ES-I3 (cell line): ENCODE data around the gene LDLRAD4.
A peak's percentile ranks its signal among the peaks of the same experiment; 100 is the strongest.

Source experiments
- H3K36me3 ChIP-seq: 2 replicates; pipeline ENCODE4 v1.6.1; 2013; ENCODE audit warnings: mild to moderate bottlenecking, low read length, control low read depth, moderate library complexity; ENCODE audit not compliant: insufficient read depth
- H3K4me1 ChIP-seq: 2 replicates; pipeline ENCODE4 v1.6.1; 2013; ENCODE audit warnings: mild to moderate bottlenecking, control low read depth, low read length; ENCODE audit not compliant: insufficient read depth
- H3K9ac ChIP-seq: 2 replicates; pipeline ENCODE4 v1.6.1; 2013; ENCODE audit warnings: low read depth, mild to moderate bottlenecking, low read length, moderate library complexity
- H3K9me3 ChIP-seq: 2 replicates; pipeline ENCODE4 v1.6.1; 2013; ENCODE audit warnings: mild to moderate bottlenecking, low read length, moderate library complexity; ENCODE audit not compliant: control insufficient read depth, insufficient read depth

LDLRAD4 gene

DNA sequence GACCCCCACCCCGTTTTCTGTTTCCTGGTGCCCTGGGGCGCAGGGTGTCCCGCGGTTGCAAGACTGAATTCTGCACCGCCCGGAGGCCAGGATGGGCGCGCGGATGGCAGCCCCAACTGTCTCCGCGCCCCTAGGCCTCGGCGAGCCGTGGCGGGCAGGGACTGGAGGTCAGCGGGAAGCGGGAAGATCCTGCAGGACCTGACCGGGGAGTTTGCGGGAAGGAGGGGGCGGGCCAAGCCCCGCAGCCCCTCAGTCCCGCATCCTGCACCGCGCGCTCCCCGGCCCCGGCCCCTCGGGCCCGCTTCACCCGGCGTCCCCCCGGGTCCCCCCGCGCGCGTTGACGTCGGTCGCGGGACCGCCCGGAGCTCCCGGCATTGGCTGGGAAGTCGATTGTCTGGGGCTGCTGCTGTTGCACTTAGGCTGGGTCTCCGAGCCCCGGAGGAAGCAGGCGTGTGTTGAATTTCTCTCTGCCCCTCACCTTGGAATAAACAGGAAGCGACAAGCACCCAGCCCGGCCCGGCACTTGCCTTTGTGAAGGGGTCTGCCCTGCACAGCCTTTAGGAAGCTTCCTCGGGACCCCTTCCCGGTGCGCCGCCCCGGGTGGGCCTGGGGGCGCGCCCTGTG is at the start of gene LDLRAD4:
TSS of gene LDLRAD4 (plus strand) at position 393 of the 624 bp plus-strand sequence.
- peak within 1 kb of the TSS; percentile 97 for H3K9ac ChIP-seq
- peaks cover 12% of the 10 kb centered on the region for H3K4me1 ChIP-seq
- no peaks in the 10 kb centered on the region for H3K9me3 ChIP-seq
- no peaks in the 10 kb centered on the region for H3K36me3 ChIP-seq

DNA sequence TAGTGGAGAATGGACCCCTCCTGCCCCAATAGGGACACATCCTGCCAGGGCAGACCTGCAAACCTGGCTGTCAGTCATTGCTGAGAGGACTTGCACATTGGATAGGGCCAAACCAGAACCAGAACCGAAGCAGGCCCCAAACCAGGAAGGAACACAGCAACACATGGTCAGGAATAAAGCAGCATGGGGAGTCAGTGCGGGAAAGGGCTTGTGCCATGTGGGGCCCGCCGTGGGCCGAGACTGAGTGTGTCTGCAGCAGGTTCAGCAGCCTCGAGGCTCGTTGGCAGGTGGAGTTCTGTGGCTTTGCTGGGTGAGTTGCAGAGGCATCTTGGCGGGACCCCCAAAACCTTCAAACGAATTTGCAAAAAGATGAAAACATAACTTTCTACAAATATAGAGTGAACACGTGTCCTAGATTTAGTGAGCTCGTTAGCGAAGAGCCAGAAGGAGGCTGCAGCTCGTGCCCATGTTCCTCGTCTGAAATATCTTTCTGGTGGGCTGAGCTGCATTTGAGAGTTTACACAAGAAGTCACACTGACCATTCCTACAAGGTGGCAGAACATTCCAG is 44.9 kb upstream of the LDLRAD4 start:
- no peaks in the 10 kb centered on the region for H3K4me1 ChIP-seq
- no peak overlapping the region for H3K9ac ChIP-seq
- H3K9me3 ChIP-seq = no peaks in the 10 kb centered on the region
- H3K36me3 ChIP-seq = no peaks in the 10 kb centered on the region

- no peak overlapping the region for H3K9ac ChIP-seq
Measured at GRCh38 chr18:13175266-13175665, 43.3 kb upstream of the LDLRAD4 start.

DNA sequence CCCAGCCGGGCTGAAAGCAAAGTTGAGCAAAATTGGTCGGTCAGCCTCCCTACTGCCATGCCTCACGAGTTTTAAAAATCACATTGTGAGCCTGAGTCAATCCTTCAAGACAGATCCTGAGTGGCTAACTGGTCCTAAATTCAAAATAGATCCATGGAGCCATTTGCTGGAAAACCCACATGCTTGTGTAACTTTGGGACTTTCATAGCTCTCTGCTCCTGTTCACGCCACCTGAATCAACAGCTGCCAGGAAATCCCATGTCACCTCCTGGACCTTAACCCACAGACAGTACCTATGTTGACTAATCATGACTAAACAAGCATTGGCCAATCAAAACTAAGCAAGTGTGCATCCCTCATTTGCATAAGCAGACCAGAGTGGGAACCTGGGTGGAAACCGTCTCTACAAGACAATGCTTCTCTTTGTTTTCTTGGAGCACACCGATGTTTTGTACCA is 42.8 kb upstream of the LDLRAD4 start:
- Histone ChIP-seq H3K36me3 (no peaks in the 10 kb centered on the region), H3K9me3 (no peaks in the 10 kb centered on the region), H3K9ac (no peak overlapping the region), H3K4me1 (no peaks in the 10 kb centered on the region)

More at GRCh38 chr18:13175266-13175665, 43.3 kb upstream of the LDLRAD4 start:
- Histone ChIP-seq H3K4me1 (no peaks in the 10 kb centered on the region), H3K36me3 (no peaks in the 10 kb centered on the region), H3K9me3 (no peaks in the 10 kb centered on the region)

GRCh38 chr18:13176847-13177246 is 41.7 kb upstream of the LDLRAD4 start:
- no peaks in the 10 kb centered on the region for H3K36me3 ChIP-seq
- no peak overlapping the region for H3K9ac ChIP-seq
- H3K4me1 ChIP-seq = no peaks in the 10 kb centered on the region
- H3K9me3 ChIP-seq = no peaks in the 10 kb centered on the region; the same call in 1 of the 2 replicates

- no peaks in the 10 kb centered on the region; the same call in 1 of the 2 replicates for H3K9me3 ChIP-seq
- H3K9ac ChIP-seq = no peak overlapping the region
- no peaks in the 10 kb centered on the region for H3K4me1 ChIP-seq
- no peaks in the 10 kb centered on the region for H3K36me3 ChIP-seq
Measured at GRCh38 chr18:13178197-13178596, 40.4 kb upstream of the LDLRAD4 start.

DNA sequence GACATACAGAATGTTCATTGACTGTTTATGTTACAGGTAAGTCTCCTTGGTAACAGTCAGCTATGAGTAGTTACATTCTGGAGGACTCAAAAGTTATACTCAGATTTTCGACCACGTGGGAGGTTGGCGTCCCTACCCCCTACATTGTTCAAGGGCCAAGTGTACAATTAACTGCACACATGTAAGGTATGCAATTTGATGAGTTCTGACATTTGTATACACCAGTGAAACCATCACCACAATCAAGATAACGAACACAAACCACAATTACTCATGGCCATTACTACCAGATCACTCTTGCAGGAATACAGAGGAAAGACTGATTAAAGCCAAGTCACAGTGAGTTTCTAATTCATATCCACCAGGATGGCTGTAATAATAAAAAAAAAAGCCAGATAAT is 39.6 kb upstream of the LDLRAD4 start:
- no peaks in the 10 kb centered on the region for H3K4me1 ChIP-seq
- H3K36me3 ChIP-seq = no peaks in the 10 kb centered on the region
- no peaks in the 10 kb centered on the region; the same call in 1 of the 2 replicates for H3K9me3 ChIP-seq
- H3K9ac ChIP-seq = no peak overlapping the region

GRCh38 chr18:13179566-13180113 is 38.9 kb upstream of the LDLRAD4 start:
- H3K4me1 ChIP-seq = no peaks in the 10 kb centered on the region
- no peaks in the 10 kb centered on the region for H3K36me3 ChIP-seq
- no peak overlapping the region for H3K9ac ChIP-seq
- H3K9me3 ChIP-seq = no peaks in the 10 kb centered on the region; the same call in 1 of the 2 replicates

DNA sequence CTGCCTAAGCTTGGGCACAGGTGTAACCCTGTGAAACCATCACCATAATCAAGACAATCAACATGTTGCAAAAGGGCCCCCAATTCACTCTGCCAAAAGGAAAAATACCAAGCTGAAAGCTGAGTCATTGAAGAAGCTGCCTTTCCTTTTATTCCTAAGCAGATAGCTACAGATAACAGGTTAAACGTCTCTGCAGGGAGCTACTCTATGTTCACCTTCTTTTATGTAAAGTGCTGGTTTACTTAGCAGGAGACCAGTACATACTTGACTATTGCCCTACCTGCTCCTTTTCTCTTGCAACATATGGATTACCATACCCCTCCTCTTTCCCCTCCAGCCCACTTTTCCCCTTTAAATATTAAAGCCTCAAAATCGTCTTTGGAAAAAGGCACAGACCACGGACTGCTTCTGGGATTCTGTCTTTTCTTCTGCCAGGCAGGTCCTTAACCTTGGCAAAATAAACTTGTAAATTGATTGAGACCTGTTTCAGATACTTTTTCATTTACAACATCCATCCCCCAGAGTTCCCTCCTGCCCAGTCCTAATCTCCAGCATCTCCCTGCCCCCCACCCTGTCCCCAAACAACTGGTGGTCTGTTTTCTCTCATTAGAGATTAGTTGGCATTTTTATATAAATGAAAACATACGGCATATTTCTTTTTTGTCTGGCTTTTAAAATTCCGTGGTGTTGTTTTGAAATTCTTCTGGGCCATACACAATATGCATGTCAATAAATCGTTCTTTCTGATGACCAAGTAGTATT is 37.8 kb upstream of the LDLRAD4 start:
- Histone ChIP-seq H3K9me3 (no peaks in the 10 kb centered on the region; the same call in 1 of the 2 replicates), H3K4me1 (no peaks in the 10 kb centered on the region), H3K9ac (no peak overlapping the region), H3K36me3 (no peaks in the 10 kb centered on the region)

DNA sequence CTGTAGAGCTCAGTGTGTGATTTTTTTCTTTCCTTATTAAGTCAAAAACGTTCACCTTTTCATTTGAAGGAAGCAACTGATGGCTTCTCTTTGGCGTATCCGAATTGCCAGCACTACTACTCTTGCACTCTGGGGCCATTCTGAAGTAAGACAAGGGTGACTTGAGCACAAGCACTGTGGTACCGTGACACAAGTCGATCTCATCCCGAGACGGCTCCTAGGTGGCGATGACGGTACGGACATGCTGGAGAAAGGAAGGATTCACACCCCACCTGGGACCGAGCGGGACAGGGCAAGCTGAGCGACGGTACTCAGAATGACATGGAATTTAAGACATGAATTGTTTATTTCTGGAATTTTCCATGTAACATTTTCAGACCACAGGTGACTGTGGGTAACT is 36.8 kb upstream of the LDLRAD4 start:
- no peaks in the 10 kb centered on the region for H3K36me3 ChIP-seq
- H3K4me1 ChIP-seq = no peaks in the 10 kb centered on the region
- no peak overlapping the region for H3K9ac ChIP-seq
- no peaks in the 10 kb centered on the region; the same call in 1 of the 2 replicates for H3K9me3 ChIP-seq

GRCh38 chr18:13183359-13183758 is 35.2 kb upstream of the LDLRAD4 start:
- no peaks in the 10 kb centered on the region; the same call in 1 of the 2 replicates for H3K9me3 ChIP-seq
- no peak overlapping the region for H3K9ac ChIP-seq
- H3K4me1 ChIP-seq = no peaks in the 10 kb centered on the region
- H3K36me3 ChIP-seq = no peaks in the 10 kb centered on the region

- H3K4me1 ChIP-seq = no peaks in the 10 kb centered on the region
- no peaks in the 10 kb centered on the region; the same call in 1 of the 2 replicates for H3K9me3 ChIP-seq
- no peaks in the 10 kb centered on the region for H3K36me3 ChIP-seq
- H3K9ac ChIP-seq = no peak overlapping the region
Measured at GRCh38 chr18:13183790-13184189, 34.8 kb upstream of the LDLRAD4 start.

GRCh38 chr18:13184396-13184795 is 34.2 kb upstream of the LDLRAD4 start:
- no peak overlapping the region for H3K9ac ChIP-seq
- no peaks in the 10 kb centered on the region for H3K4me1 ChIP-seq
- no peaks in the 10 kb centered on the region for H3K36me3 ChIP-seq
- H3K9me3 ChIP-seq = no peaks in the 10 kb centered on the region; the same call in 1 of the 2 replicates

DNA sequence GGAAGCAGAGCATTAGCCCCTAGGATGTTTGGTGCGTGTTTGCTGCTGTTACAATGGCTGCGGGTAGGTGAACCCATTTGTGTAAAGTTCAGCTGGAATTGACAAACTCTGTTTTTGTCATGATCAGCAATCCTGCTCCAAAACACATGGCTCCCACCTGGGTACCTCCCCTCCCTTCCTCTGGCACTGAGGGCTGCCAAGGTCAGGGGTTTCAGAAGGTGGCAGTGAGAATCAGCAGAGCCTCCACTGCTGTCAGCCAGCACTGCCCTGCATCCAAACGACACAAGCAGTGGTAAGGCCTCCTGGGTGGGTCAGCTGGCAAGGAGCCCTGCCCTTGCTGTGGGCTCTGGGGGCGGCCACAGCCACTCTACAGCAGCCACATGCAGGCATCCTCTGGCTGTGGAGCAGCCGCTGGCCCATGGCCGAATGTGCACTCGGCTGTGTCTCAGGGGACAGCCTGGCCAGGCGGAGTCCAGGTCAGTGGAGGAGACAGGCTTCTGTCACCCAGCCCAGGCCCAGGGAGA is 32.8 kb upstream of the LDLRAD4 start:
- Histone ChIP-seq H3K9me3 (no peaks in the 10 kb centered on the region; the same call in 1 of the 2 replicates), H3K4me1 (no peaks in the 10 kb centered on the region), H3K36me3 (no peaks in the 10 kb centered on the region), H3K9ac (no peak overlapping the region)
